Hippocampal formation (tissue), 2 donors: ENCODE results near the gene CBX6.
"Not testable (repeated sequence)": the region's sequence is repeated elsewhere in the genome, so short reads cannot be mapped to it uniquely, and the experiment has no call there.

Experiments used
- DNase-seq, 2 donors: peaks; one replicate each; lab custom pipeline; 2025; lab: John Stamatoyannopoulos, UW

The CBX6 gene

DNA sequence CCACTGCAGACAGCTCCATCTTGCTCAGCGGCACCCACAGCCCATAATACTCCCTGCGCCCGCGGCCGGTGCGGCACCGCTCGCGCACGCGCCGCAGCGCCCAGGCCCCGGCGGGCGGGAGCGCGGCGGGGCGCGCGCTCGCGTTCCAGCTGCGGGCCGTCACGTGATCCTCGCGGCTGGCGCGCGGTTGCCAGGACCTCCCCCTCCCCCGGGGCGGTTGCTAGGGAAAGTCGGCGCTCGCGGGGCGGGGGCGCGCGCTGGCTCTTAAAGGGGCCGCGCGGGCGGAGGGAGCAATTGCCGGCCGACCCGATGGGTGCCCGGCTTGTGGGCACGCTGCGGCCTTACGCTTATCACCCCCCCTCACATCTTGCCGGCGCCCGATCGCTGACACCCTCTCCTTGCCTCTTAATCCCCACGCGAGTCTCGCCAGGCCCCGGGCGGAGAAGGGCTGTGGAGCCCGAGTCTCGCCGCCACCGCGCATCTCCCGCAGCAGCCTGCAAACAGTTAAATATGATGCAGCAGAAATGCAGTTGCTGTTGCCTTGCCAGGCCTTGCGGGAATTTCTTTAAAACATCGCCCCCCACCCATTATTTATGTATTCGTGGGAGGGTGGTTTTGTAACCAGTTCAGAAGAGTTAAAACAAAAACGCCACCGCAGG, at the start of gene CBX6:
Gene CBX6, minus strand, starts transcription at position 45 of the 659 bp plus-strand sequence. Its CDS starts 26 bp downstream, at position 19.
- DNase-seq, result peak; percentile 91 to 93

DNA sequence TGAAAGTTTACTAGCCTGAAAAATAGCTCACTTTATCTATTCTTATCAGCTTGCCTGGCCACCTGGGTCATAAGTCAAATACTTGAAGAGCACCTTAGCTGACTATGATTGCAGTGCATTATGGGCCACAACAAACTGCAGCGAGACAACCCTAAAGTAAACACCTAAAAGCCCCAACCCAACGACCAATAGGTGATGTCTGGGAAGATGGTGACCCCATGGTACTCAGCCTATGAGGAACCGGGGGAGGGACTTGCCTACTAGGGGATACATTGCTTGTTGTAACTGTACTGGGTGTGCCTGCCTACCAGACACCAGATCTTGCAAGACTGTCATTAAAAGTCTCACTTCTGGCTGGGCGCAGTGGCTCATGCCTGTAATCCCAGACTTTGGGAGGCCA, 49.8 kb upstream of the CBX6 start:
- DNase-seq, result no peak

DNA sequence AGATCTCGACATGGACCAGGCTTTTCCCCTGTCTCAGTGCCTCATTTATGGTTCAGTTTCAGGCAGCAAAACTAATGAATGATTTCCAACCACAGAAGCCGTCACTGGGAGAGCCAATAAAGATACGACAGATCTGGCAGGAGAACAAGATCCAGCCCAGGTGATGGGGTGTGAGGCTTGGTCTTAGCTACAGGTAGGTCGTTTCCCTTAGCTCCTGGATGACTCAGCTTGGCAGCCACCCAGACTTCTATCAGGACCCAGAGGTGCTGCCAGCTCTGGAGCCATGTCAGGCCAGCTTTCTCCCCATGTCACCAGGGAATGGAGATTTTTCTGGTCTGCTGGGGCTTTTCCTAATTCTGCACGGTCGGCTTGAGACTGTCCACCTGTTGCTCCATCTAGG, 49.1 kb upstream of the CBX6 start:
- DNase-seq, result no peak

DNA sequence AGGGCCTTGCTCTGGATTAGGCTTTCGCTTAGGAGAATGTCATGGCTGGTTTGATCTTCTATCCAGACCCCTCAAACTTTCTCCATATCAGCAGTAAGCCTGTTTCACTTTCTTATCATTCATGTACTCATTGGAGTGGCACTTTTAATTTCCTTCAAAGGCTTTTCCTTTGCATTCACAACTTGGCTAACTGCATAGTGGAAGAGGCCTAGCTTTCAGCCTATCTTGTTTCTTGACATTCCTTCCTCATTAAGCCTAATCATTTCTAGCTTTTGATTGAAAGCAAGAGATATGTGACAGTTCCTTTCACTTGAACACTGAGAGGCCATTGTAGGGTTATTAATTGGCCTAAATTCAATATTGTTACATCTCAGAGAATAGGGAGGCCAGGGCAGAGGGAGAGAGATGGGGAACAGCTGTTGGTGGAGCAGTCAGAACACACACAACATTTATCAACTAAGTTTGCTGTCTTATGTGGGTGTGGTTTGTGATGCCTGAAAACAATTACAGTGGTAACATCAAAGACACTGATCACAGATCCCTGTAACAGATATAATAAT, 47.7 kb upstream of the CBX6 start:
- DNase-seq, result no peak

DNA sequence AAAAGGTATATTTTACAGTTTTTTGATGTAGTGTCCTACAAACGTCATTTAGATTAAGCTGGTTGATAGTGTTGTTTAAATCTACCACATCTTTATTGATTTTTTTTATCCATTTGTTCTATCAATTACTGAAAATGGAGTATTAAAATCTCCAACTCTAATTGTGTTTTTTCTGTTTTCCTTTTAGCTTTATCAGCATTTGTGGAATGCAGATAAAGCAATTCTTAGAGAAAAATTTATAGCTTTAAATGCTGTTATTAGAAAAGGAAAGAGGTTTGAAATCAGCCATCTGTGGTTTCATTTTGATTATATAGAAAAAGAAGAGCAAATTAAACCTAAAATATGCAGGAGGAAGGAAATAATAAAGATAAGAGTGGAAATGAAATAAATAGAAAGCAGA, 39.4 kb upstream of the CBX6 start:
- no peak for DNase-seq

DNA sequence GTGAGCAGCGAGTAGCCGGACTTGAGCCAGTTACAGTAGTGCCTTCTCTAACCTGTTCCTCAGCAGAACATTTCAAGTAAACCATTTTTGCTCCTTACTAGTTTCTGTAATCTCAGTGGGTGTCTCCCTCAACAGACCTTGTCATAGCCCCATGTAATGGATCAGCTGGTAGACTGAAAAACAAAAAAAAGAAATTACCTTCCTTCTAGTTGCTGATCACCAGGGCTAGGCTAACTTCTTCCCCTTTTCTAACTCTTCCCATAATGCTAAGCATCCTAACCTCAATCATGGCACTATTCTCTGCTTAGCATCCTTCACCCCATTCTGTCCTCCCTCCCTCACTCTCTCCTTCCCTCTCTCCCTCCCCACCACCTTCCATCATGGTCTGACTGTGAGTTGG, 35.8 kb upstream of the CBX6 start:
- no peak for DNase-seq

DNA sequence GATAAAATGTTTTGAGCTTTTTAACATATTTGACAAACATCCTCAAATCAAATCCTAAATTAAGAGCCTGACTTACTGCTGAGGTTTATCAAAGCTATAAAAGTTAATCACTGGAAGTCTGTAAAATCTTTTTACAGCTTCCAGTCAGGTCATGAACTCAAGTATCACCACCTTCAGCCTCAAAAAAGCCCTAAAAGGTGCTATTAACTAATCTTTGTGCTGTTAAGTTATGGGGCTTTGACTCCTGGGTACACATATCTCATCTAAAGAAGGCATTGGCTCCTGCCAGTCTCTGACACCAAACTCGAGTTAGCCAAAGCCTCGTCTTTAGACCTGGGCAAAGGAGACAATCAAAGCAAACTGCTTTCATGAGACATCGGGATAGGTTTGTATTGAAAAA, 34.0 kb upstream of the CBX6 start:
- no peak for DNase-seq

DNA sequence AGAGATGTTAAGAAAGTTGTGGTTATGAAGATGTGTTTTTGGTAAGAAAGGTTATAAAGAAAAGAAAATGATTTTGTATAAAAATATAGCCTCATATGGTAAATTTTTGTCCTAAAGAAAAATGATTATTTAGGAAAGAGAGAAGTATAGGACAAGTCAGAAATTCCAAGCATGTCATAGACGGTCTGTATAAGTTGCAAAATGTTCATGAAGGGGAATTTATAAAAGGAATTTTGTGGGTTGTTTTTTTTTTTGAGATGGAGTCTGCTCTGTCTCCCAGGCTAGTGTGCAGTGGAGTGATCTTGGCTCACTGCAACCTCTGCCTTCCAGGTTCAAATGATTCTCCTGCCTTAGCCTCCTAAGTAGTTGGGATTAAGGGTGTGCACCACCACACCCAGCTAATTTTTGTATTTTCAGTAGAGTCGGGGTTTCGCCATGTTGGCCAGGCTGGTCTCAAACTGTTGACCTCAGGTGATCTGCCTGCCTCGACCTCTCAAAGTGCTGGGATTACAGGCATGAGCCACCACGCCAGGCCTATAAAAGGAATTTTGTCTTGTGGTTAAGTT, 32.1 kb upstream of the CBX6 start:
- not testable (repeated sequence) for DNase-seq

DNA sequence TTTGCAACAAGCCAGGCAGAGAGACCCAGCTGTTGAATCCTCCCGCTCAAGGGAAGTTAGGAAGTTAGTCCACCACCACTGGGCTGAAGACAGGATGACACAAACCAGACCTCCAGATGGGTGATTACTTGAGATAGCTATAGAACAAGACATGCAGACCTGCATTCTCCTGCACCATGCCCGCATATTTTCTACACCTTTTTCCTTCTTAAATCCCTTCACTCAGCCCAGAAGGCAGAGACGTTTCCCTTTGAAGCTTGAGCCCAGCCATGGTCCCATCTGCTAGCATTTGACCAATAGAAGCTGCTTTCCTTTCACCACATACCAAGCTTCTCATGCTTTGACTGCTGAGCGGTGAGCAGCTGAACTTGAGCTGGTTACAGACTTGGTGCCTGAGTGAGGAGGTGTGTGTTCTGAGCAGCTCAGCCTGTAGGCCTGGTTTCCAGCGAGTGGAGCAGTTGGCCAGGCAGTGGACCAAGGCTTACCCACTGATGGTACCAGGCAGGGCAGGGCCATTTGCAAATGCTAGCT, 29.2 kb upstream of the CBX6 start:
- DNase-seq, result no peak

DNA sequence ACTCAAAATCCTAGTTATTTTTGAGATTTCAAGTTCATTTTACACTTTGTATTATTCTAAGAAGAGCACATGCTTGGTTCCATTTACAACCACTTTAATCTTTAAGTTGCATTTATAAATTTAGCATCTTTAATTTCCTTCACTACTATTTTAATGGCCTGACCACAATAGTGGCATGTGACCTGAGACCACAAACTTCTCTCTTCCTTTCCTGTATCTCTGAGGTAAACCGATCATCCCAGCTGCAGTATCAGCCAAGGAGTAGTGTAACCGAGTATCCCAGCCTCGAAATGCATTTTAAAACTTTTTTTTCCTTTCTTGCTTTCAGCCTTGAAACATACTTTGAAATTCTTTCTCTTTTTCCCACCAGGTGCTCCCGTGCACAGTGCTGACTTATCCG, 28.7 kb upstream of the CBX6 start:
- DNase-seq, result no peak

DNA sequence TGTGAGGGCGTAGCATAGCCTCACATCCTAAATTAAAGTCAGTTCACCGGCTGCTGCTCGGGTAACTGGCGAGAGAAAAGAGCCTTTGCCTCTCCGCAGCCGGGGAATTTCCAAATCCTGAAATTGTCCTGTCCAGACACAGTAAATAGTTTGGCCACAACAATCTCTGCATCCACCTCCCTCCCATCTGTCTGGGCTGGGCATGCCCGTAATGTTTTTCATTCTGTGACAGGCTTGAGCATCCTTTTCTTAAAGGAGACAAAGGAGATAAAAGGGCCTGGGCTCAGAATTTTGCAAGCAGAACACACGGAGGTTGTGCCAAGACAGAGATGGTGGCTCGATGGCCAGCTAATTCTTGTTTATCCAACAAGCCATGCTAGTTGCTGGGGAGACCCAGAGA, 19.2 kb upstream of the CBX6 start:
- DNase-seq, result no peak

DNA sequence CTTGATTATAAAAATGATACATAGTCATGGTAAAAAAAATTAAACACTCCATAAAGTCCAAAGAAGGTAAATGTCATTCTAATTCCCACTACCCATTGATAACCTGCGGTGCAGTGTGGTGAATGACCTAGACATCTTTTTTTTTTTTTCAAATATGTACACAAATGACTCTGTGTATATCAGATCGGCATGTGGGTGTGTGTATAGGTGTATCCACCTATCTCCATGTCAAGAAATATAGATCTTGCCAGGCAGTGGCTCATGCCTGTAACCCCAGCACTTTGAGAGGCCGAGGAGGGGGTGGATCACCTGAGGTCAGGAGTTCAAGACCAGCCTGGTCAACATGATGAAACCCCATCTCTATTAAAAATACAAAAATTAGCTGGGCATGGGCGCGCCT, 18.4 kb upstream of the CBX6 start:
- no peak for DNase-seq

DNA sequence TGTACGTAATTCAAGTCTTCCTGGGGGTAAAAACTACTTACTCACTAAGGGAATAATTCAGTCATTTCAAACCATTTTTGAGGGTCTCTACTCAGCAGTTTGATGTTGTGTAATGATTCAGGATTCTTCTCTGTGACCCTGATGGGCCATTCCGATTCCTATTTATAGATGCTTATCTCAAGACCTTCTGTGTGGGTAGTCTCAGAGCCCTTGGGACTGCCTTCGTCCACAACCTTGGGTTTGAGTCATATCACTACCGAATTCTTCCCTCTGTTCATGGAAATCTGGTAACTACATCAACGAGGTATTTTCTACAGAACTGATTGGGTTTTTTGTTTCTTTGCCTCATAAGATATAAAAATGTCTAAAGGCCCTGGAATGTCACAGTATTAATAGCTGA, 14.3 kb upstream of the CBX6 start:
- DNase-seq, result no peak

DNA sequence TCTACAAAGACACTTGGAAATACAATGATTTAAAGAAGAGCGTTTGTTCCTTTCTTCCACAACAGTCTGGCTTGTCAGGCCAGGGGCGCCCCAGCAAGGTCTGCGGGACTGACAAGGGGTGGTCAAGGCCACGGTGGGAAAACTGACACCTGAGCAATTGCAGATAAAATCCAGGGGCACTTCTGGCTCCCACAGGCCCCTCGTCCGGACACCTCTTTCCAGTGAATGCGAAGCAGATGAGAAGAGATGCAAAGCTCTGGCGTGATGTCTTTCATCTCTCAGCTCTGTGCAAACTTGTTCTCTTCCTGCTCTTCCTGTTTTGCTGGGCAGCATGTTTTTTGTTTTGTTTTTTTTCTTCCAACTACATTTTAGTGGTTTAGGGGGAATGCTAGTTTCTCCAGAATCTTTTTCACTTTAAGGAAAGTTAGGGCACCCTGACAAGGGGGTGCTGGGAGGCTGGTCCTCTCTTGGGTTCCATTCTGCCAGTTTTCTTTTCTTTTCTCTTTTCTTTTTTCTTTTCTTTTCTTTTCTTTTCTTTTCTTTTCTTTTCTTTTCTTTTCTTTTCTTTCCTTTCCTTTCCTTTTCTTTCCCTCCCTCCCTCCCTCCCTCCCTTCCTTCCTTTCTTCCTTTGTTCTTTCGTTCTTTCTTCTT, 11.1 kb upstream of the CBX6 start:
- DNase-seq, result no peak

DNA sequence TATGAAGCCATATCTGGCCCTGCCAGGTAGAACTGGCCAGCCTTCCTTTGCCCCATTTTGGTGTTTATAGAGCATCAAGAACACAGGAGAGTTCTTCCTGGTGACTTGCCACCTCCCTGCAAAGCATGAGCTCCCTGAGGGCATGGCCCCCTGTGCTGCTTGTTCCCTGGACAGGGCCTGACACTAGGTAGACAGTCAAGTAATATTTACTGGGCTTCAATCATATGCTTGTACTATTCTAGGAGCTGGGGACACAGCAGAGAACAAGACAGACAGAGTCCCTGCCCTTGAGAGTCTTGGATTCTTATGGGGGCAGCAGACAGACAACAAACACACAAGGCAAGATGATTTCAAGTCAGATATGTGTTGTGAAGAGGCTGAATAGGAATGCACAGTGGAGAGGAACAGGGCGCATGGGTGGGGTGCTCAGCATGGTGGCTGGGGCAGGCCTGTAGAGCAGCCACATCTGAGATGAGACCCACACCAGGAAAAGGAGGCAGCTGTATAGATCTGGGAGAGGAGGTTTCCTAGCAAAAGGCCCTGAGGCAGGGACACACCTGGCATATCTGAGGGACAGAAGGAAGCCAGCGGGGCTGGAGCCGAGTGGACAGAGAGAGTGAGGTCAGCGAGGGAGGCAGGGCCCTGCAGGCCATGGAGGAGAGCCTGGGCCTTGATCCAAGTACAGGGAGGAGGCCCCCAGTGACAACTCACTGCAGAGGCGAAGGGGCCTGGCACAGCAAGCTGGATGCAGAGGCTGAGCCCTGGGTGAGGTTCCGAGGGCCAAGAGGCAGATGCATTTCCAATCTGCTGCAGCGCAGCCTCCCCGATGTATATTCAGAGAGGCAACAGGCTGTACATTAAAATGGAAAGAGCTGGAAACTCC, 10.2 kb upstream of the CBX6 start:
- no peak for DNase-seq

DNA sequence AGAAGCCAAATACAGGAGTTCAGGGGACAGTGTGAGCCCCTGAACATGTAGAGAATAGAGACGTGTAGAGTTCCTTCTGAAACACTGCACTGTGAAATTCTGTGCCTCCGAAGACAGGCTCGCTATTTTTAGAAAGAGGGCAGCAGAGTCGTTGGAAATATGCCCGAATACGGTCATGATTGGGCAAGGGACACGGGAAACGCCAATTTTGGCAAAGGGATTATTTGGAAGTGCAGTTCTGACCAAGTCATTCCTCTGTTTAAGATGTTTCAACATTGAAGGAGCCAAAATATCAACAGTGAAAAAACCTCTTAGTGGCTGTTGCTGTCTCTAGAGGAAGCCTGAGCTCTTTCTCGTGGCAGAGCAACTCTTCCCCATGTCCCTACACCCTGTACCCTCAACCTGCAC, 9.5 kb upstream of the CBX6 start:
- peak; percentile 12 to 46 for DNase-seq

DNA sequence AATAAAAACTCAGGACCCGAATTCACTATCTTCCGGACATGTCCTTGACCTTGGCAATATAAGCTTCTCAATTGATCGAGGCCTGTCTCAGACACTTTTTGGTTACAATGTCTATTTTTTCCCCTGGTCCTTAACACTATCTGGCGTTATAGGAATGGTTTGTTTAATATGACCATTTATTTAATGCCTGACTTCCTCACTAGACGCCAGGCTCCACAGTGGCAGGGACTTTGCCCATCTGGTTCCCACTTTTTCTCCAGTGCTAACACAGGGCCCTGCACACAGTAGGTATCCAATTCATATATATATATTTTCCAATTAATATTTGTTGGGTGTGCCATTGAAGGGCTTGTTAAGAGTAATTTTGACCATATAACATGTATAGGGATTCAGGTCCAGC, 7.9 kb upstream of the CBX6 start:
- DNase-seq, result no peak

DNA sequence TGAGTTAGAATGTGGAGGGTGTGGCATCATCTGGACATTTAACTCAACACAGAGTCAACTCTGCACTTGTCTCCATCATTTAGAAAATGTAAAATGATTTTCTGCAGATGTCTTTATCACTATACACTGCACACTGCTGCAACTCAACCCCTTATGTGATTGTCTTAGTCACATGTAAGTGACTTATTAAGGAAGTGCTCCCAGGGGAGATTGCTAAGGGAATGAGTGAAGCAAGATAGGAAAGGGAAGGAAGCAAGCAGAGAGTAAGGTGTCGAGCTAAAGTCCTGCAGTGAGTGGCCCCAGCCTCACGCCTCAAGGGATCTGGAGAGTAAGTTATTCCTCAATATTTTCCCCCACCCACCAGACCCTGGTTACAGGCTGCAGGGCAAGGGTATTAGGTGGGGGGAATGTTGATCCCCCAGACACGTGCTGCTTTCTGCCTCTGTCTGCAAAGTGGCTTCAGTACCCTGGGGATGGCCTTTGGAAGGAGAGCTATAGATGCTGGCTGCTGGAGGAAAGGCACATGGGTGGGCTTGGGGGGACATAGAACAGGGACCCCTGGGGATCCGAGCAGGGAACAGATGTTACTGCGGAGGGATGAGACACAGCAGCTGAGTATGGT, 7.2 kb upstream of the CBX6 start:
- no peak for DNase-seq

DNA sequence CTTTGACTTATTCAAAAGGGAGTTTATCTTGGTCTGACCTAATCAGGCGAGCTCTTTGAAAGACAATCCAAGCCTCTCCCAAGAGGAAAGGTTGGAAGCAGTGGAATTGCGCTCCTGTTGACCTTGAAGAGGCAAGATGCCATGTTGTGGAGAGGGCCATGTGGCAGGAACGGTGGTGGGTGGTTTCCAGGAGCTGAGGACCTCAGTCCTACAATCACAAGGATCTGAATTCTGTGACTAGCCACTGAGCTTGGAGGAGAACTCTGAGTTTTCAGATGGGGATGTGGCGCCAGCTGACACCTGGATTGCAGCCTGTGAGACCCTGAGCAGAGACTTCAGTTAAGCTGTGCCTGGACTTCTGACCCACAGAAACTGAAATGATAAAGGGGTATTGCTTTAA, 6.0 kb upstream of the CBX6 start:
- DNase-seq, result no peak

DNA sequence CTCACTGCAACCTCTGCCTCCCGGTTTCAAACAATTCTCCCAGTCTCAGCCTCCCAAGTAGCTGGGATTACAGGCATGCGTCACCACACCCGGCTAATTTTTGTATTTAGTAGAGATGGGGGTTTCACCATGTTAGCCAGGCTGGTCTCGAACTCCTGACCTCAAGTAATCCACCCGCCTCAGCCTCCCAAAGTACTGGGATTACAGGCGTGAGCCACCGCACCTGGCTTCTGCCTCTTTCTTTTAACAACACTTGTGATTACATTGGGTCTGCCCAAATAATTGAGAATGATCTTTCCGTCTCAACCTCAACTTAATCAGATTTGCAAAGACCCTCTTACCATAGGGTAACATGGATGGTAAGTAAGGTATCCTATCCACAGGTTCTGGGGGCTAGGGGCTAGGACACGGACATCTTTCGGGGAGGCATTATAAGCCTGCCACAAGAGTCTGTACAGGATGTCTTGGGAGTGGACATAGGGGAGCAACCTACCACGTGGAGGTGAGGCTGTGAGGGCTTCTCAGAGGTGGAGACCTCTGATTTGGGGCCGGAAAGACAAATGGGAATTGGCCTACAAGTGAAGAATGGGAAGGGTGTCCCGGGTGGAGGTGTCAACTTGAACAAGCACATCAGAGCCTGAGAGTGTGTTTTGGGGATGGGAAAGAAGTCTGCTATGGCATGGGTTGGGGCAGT, 2.7 kb upstream of the CBX6 start:
- no peak for DNase-seq
